ENCODE measurements around the gene UBE4B.

Gene UBE4B

DNA sequence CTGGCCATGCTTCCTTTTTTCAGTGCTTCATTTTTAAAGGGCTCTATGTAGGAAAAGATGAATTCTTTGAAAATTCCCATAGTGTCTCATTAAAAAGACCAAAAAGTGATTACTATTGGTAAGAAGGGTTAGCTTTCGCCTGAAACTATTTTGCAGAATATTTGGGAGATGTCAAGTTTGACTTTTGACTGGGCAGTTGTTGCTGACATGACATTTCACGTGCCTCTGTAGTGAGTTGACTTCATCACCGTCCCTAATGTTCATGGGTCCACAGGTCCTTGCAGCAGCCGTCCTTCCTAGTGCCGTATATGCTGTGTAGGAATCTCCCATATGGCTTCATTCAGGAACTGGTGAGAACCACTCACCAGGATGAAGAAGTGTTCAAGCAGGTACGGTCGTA is 88.9 kb downstream of the UBE4B start:
- DNase-seq = no peak

DNA sequence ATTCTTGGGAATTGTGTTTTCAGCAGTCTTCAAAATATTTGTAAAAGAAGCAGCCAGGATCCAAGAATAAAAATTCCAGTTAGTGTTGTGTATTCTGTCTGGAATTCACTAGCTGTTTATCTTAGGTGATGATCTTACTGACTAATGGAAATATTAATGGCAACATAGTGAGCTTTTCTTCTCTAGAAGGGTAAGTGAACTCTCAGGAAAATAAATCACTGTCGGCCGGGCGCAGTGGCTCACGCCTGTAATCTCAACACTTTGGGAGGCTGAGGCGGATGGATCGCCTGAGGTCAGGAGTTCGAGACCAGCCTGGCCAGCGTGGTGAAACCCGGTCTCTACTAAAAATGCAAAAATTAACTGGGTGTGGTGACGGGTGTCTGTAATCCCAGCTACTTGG is 90.2 kb downstream of the UBE4B start:
- DNase-seq = no peak

DNA sequence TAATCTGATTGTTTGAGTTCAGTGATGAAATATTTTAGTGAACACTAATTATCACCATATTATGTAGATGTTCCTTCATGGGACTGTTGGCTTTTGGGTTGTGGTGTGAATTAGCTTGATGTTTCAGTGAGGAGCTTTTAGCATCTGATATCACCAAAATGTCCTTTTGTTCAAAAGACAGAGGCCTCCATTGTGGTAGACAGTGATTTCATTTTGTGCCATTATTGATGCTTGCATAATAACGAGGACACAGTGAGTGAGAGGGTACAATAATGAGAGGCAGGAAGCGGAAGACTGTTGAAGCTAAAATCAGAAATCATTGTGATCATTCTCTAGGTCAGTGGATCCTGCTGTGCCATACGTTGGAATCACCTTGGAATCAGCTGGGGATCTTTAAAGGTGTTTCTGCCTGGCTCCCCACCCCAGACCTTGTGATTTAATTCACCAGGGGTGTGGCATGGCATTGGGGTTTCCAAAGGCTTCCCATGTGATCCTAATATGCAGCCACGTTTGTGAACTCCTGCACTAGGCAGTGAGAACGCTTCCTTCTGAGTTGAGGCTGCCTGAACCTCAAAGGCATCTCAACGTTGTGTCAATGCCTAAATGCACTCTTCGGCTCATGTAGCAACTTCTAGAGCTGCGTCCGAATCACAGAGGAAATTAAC is 95.5 kb downstream of the UBE4B start:
- DNase-seq = no peak

DNA sequence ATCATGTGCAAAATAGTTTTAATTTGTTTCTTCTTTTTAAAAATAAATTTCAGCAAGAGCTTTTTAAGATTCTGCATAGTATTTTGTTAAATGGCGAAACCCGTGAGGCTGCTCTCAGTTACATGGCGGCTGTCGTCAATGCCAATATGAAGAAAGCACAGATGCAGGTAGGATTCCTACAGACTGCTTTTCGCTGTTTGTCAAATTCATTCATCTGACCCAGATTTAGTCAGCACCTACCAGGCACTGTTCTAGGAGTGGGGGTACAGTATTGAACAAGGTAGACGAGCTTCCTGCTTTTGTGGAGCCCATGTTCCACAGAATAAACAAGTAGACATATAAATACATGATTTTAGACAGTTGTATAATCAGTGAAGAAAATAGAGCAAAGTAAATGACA is 99.6 kb downstream of the UBE4B start:
- no peak for DNase-seq

DNA sequence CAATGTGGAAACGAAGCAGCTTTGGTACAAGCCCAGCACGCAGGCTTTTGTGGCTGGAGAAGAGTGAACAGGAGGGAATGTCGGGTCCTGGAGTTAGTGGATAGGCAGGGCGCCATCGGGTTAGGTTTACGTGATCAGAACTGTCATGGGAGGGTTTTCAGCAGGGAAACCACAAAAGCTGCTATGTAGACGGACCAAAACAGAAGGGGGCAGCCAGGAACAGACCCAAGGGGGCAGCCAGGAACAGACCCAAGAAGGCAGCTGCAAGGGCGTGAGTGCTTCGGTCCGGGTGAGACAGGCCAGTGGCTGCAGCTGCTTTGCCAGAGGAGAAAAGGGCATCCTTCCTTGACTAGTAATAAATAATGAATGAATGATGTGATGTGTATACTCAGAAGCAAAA is 100.1 kb downstream of the UBE4B start:
- no peak for DNase-seq

DNA sequence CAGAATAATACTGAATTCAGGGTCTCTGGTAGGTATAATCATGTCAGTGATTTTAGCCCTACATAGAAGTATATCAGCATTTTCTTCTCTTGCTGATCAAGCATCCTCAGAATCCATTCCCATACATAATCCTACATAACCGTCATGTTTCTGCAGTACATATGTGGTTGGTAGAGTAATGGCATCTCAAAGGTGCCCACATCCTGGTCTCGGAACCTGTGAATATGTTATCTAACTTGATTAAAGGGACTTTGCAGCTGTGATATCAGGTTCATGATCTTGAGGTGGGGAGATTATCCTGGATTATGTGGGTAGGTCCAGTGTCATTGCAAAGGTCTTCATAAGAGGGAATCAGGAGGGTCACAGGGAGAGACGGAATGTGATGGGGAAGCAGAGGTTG is 108.2 kb downstream of the UBE4B start:
- DNase-seq = no peak

DNA sequence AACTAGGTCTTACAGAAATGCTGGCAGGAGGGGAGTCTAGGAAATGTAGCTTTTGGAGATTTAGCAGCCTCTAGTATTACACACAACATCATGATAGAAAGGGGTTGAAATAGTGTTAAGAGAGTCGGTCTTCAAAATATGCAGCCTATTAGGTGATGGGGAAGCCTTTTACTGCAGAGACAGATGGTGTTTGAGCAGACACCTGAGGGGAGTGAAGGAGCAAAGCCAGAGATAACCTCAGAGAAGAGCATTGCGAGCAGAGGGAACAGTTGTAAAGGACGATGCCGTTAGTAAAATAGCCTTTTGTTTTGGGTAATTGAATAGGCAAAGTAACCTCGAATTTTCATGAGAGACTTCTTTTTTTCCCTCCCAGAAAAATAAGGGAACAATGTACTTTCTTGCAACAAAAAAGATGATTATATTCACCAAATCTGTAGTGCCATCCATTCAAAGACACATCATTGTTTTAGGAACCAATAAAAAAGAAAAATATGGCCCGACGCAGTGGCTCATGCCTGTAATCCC is 111.3 kb downstream of the UBE4B start:
- DNase-seq = no peak

DNA sequence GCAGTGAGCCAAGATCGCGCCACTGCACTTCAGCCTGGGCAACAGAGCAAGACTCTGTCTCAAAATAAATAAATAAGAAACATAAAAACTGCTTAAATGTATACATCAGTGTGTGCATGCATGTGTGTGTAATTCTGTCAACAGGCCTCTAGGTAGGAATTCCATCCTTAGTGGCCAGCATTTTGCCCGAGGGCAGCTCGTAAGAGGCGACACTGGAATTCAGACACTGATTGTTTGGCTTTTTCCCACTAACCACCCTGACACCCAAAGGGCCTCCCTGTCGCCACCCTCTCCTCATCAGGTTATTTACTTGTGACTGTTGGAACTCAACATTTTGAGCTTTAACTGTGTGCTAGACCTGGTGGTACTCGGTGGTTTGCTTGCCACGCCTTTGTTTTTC is 113.6 kb downstream of the UBE4B start:
- no peak for DNase-seq

DNA sequence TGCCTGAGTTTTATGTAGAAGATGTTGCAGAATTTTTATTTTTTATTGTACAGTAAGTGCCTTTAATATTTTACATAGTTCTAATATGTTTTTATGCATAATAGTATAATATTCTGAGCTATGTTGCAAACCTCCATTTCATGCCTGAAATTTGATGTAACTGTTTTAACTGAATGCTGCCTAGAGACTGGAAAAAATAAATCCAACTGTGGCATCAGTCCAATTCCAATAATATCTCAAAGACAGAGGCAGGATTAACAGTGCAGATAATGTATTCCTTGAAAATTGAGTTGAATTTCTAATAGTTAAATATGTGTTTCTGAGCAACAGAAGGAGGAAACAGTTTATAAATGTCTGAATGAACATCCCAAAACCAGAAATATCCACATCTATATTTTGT is 116.5 kb downstream of the UBE4B start:
- no peak for DNase-seq

DNA sequence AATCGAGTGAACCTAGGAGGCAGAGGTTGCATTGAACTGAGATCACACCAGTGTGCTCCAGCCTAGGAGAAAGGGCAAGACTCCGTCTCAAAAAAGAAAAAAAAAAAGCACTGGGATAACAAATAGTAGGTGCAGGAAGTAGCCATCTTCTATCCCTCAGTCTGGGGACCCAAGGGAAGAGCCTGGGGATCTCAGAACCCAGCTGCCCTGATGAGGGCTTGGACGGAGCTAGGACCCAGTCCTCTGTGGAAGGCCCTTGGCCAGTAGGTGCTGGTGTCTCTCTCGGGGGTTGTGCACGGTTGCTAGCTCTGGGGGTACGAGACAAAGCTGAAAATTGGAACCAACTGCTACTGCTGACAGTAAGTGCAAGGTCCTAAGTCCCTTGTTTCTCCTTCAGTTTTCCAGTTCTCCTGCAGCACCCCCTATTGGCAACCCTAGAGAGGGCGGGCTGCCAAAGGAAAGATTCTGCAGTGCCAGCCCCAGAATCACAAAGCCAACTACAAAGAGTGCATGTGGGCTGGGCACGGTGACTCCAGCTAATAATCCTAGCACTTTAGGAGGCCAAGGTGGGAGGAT is 120.0 kb downstream of the UBE4B start:
- peak; percentile 85 for DNase-seq

DNA sequence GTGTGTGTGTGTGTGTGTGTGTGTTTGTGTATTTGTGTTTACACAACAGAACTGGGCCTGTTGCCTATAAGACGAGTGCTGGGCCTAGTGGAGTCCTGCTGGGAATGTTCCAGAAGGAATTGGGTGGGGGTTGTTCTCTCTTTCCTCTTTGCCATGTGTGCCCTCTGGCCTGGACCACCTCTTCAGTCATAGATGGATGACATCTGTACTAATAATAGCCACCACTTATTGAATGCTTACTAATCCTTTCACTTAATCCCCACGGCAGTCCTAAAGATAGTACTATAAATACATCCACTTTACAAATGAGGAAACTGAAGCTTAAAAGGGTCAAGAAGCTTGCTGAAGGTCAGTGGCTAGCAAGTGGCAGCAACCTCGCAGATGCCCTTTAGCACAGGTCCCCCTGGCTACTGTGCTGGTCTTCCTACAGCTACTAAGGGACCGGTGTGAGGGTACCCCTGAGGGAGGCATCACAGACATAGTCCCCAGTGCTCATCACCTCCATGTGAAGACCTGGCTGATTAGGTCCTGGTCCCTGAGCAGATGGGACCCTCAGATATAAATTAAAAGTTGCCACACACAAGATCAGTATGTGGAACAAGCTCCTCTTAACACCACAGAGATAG is 122.4 kb downstream of the UBE4B start:
- DNase-seq = no peak

DNA sequence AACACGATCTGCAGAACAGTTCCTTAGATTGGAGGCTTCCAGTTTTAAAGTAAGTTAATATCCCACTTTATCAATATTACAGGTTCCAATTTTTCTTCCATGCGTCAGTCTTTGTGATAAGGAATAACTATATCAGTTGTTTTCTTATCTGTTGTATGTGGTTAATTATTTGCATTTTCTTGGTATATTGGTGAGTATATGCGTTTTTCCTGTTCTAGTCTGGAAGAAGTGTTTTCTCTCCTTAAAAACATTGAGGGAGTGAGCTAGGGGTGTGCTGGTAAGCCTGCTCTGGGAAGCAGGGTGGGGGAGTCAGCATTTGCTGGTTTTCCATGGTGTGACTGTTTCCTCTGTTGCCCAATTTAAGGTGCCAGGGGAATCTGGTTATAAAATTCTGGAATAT is 127.4 kb downstream of the UBE4B start:
- DNase-seq = no peak

DNA sequence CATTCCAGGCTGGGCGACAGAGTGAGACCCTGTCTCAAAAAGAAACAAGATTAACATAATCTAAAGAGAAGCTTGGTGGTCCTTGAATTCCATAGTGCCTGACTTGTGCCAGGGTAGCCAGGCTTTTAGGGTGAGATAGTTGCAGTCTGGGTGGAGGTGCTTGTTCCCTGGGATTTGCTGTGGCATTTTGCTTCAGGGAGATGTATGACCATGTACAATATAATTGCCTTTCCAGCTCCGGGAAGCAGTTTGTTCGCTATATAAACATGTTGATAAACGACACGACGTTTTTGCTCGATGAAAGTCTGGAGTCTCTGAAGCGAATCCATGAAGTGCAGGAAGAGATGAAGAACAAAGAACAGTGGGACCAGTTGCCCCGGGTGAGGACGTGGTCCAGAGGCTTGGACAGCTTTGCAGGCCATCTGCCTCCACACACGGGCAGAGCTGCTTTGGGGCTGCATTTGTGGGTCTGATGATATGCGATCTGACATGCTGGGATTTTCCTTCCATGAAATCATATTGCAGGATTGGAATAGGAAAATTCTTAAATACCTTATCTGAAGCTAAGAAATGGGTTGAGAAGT is 128.2 kb downstream of the UBE4B start:
- no peak for DNase-seq

DNA sequence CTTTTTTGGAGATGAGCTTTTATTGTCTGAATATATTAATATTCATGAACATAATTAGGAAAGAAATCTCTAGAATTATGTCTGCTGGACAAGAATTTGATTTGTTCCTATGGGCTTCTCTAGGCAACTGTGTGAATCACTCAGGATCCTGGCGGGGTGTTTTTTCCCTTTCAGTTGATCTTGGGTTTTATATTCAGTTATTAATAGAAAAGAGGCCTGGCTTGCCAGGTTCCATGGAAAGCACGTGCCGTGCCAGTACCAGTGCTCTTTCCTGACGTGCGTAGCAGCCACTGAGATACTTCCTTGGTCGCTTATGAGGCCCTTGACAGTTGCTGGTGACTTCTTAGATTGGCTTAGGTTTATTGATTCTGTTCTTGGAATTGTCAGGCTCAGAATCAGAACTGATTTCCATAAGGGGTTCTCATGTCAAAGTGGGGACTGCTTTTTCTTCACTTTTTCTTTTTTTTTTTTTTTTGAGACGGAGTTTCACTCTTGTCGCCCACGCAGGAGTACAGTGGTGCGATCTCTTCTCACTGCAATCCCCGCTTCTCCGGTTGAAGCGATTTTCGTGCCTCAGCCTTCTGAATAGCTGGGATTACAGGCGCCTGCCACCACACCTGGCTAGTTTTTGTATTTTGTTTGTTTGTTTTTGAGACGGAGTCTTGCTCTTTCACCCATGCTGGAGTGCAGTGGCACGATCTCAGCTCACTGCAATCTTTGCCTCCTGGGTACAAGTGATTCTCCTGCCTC is 129.0 kb downstream of the UBE4B start:
- no peak for DNase-seq

DNA sequence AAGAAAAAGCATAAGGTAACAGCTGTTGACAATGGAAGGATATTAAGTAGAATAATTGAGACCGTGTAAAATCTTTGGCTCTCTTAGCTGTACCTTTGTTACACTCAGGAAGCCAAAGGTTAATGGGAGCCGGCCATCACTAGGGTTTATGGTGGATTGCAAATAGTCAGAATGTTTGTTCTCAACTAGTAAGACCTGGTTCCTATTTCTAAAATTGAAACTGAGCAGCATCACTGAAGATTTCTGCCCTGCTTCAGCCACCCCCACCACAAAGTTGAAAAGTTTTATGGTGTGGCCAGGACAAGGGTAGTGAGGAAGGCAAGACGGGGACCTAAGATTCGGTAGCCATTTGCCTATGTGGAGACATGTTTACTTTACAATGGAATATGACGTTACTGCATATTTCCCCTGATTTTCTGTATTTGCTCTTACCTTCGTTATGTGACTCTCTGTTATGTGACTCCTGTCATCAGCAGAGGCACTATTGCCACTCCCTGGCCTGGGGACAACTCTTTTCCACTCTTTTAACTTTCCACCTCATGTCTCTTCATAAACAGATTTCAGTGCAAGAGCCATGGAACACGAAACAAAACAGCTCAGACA is 136.3 kb downstream of the UBE4B start:
- DNase-seq = no peak

DNA sequence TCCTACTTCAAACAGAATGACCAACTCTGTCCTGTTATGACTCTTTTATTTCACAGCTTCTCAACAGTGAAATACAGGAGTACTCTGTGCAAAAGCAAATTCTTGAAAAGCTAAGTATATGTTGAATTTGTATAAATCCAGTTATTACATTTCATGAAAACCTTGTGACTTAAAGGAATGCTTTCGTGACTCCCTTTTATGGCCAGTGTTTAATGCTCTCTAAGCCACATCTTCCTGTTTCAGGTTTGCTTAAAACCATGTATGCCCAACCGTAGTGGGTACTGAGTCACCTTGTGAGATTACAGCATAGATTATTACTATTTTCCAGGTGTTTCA is 137.4 kb downstream of the UBE4B start:
- no peak for DNase-seq

DNA sequence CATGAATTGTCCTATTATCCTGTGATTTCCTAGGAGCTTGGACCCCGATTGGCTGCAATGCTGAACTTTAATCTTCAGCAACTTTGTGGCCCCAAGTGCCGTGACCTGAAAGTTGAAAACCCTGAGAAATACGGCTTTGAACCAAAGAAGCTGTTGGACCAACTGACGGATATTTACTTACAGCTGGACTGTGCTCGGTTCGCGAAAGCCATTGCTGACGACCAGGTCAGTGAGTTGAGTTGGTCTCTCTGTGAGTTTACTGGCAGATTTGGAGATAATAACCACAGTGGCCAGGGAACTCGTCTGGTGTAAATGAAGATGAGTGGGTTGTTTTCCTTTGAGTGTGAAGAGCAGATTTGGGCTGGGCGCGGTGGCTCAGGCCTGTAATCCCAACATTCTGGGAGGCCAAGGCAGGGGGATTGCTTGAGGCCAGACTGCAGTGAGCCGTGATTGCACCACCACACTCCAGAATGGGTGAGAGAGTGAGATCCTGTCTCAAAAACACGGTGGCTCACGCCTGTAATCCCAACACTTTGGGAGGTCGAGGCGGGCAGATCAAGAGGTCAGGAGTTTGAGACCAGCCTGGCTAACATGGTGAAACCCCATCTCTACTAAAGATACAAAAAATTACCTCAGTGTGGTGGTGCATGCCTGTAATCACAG is 138.5 kb downstream of the UBE4B start:
- DNase-seq = no peak

DNA sequence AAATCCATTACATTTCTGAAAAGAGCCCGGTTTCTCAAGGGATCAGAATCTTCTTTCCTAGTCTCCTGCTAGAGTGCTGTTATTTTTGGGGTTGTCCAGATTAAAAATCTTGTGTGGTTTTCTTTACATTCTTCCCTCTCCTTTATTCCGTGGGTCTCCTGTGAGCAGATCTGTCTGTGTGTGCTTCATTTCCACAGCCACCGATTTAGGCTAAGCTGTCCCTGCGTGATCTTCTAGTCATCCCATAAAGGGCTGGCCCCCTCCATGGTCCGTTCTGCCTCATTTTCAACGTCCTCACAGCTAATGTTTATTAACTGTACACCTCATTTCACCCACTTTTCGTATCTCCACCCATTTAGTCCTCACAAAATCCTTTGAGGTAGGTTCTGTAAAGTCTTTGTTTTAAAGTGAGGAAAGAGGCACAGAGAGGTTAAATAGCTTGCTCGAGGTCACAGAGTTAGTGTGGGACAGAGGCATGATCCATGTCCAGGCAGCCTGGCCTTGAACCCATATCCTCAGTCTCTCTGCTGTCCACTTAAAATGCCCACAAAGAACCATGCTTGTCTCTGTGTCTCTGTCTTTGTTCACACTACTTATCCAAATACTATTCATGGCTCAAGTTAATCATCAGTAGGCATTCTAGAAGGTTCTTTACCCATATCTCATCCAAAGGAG is 139.4 kb downstream of the UBE4B start:
- DNase-seq = no peak

DNA sequence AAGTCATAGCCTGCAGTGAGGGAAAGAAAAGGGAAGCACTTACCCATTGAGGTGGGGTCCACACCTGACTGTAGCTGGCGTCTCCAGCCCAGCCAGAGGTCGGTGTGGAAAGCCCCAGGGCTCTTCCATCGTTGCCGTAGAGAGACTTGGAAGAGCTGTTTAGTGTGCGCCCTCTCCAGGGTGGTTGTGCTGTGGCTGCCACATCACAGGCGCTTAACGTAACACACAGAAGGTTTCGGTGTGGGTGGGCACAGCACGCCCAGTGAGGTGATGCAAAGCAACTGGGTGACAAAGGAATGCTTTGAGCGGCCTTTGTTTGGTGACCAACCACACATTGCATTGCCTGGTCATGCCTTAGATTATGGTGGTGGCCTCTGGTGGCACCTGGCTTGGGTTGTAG is 140.8 kb downstream of the UBE4B start:
- DNase-seq = no peak

DNA sequence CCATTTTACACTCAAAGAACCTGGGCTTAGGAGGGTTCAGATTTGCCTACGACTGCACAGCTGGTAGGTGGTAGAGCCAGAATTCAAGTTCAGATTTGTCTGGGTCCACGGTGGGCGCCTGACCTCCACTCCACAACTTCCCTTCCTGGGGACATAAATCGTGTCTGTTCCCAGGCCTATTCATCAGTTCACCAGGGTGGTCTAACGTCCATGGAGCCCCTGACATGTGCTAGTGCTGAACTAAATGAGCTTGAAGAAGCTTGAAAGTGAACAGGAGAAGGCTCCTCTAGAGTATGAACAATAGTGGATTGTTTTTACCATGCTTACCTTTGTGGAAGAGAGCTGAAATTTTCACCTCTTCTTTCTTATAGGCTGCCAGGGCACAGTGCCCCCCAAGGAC is 145.1 kb downstream of the UBE4B start:
- no peak for DNase-seq

DNA sequence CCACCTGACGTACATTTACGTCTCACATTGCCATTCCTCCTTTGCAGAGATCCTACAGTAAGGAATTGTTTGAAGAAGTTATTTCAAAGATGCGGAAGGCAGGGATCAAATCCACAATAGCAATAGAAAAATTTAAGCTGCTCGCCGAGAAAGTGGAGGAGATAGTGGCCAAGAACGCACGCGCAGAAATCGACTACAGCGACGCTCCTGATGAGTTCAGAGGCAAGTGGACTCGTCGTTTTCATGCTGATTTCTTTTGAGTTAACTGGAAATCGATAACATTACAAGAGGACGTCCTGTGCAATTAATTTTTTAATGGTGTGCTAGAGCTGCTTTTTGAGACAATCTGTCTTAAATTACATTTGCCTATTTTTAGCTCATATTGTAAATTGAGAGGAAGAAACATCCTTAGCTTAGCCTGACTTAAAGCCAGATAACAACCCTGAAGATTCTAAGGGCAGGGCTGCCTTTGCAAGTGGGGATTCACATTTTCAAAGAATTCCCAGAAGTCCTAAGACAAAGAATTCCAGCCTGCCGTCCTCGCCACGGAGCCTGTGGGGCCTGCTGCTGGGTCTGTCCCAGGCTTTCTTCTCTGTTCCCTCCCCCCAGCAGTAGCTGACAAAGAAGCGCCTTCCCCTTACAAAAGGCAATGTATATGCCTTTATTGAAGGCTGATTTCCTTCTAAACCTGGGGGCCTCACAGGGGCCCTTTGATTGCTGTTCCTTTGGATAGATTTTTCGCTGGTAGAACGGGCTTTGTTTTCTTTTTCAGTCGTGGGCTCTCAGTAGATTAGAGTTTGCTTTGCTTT is 146.0 kb downstream of the UBE4B start:
- no peak for DNase-seq
